Measurements from ENCODE around the gene ZNF358.

GRCh38 chr19:7492558-7492957 lies 23.3 kb upstream of the ZNF358 start:
- TF ChIP-seq POLR2AphosphoS5 (IDR thresholded peaks at IDR 0.05; ENCODE audit: low read depth, low read length) (no peak), POLR2A (IDR thresholded peaks at IDR 0.05; ENCODE audit: low read depth, low read length) (no peak), TAF1 (IDR thresholded peaks at IDR 0.05; ENCODE audit: low read depth, low read length) (no peak), SPI1 (IDR thresholded peaks at IDR 0.05; ENCODE audit: low read depth, low read length) (no peak), POU2F2 (IDR thresholded peaks at IDR 0.05; ENCODE audit: low read depth, low read length) (no peak), PAX5 (IDR thresholded peaks at IDR 0.05; ENCODE audit: insufficient read depth, low read length, severe bottlenecking) (no peak)
